Glomerular visceral epithelial cell (primary cell): ENCODE data around the gene ZCCHC10.
"Not testable (repeated sequence)": the region's sequence is repeated elsewhere in the genome, so short reads cannot be mapped to it uniquely, and the experiment has no call there.

Experiments used
- DNase-seq: peaks from one replicate; pipeline ENCODE4 v3.0.0-alpha.2; 2016; ENCODE audit errors: extremely low spot score

The ZCCHC10 gene

GRCh38 chr5:133041910-133042309, 15.6 kb upstream of the ZCCHC10 start:
- peak; percentile 35 for DNase-seq

GRCh38 chr5:133041157-133041784, 14.9 kb upstream of the ZCCHC10 start:
- DNase-seq: no peak

- DNase-seq: not testable (repeated sequence)
These were observed 10.3 kb upstream of the ZCCHC10 start for GRCh38 chr5:133036677-133037076.

GRCh38 chr5:133035224-133035623, 8.9 kb upstream of the ZCCHC10 start:
- no peak for DNase-seq

GRCh38 chr5:133034064-133034463, 7.7 kb upstream of the ZCCHC10 start:
- no peak for DNase-seq

GRCh38 chr5:133032852-133033742, 6.7 kb upstream of the ZCCHC10 start:
- no peak for DNase-seq

- no peak for DNase-seq
These were observed 4.1 kb upstream of the ZCCHC10 start for GRCh38 chr5:133030343-133031005.

- DNase-seq: no peak
These were observed 3.1 kb upstream of the ZCCHC10 start for GRCh38 chr5:133029416-133029815.

GRCh38 chr5:133026664-133027153, 360 bp upstream of the ZCCHC10 start:
- DNase-seq: no peak

- not testable (repeated sequence) for DNase-seq
These were observed 6.9 kb downstream of the ZCCHC10 start for GRCh38 chr5:133019471-133019870.

- no peak for DNase-seq
These were observed 8.4 kb downstream of the ZCCHC10 start for GRCh38 chr5:133017964-133018363.

GRCh38 chr5:133015466-133015865, 10.9 kb downstream of the ZCCHC10 start:
- DNase-seq: no peak

GRCh38 chr5:133008455-133008854, 17.9 kb downstream of the ZCCHC10 start:
- DNase-seq: not testable (repeated sequence)

- DNase-seq: no peak
These were observed 19.7 kb downstream of the ZCCHC10 start for GRCh38 chr5:133006653-133007052.

GRCh38 chr5:132999246-132999645, 27.1 kb downstream of the ZCCHC10 start:
- DNase-seq: no peak

GRCh38 chr5:132998556-132998955, 27.8 kb downstream of the ZCCHC10 start:
- DNase-seq: no peak

GRCh38 chr5:132996307-132996706, 30.0 kb downstream of the ZCCHC10 start:
- no peak for DNase-seq

GRCh38 chr5:132987531-132988408, 38.6 kb downstream of the ZCCHC10 start:
- DNase-seq: no peak

GRCh38 chr5:132982971-132983370, 43.4 kb downstream of the ZCCHC10 start:
- DNase-seq: not testable (repeated sequence)

GRCh38 chr5:132981288-132981687, 45.1 kb downstream of the ZCCHC10 start:
- DNase-seq: no peak

GRCh38 chr5:132979976-132980375, 46.4 kb downstream of the ZCCHC10 start:
- DNase-seq: no peak
